Fibroblast of skin of left biceps (primary cell): Measurements from ENCODE around the gene ZNF418.
"Not testable (repeated sequence)": the region's sequence is repeated elsewhere in the genome, so short reads cannot be mapped to it uniquely, and the experiment has no call there.

Experiments used
- DNase-seq, 2 experiments: peaks; one replicate each; pipeline ENCODE4 v3.0.0-alpha.2; 2013; ENCODE audit warnings: low read depth in 2 of 2

The ZNF418 gene

GRCh38 chr19:57888560-57889231 is 46.5 kb downstream of the ZNF418 start, which contains the start of gene ZNF814:
TSS of gene ZNF814 (minus strand) at chr19:57889037. CDS start at chr19:57888802, 235 bp downstream.
- DNase-seq, result peak; percentile 40 to 47

DNA sequence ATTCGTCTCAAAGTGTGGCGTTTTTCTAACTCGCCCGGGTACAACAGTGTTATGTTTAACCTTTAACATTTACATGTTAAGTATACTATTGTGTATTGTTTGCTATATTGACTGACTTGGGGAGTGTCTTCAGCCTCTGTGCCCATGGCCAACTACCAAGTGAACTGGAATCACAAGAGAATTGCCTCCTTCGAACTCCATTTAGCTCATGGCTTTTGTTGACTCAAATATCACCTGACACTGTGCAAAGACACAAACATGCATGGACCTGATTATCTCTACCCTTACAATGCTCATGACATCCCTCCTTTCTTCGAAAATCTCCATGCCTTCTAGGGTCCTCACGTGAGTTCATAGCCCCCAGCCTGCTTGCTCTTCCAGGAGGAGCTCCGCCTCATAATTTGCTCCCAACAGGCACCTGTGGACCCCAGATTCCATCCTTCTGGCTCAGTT is 47.1 kb downstream of the ZNF418 start:
- DNase-seq, result no peak

DNA sequence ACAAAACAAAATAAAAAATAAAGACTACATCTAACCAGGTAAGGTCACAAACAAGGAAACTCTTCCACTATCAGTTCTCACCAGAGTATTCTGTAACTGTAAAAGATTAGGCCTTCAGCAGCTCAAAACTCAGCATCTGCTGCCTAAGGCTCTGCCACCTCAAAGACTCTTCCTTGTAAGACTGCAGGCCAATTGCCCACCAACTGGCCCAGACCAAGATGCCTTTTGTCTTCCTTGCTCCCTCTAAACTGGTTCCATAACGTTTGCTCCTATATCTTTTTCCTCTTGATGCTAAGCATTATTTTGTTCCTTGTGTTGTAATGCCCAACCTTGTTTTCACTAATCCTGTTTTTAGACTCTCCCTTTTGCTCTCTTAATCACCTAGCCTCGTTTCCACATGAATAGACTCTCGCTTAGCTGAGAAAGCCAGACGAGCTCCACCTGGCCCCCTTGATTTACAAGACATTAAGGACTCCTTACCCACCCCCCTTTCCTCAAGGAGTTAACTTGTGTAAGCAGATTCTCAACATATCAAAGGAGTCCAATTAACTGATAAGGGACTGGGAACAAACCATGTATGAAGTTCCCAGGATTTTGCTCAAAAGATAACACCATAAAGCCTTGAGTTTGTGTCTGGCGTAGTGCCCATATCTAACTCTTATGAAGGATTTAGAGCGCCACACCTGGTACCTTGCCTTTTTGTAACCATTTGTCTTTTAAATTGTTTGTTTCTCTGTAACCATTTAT is 47.8 kb downstream of the ZNF418 start:
- DNase-seq, result no peak

DNA sequence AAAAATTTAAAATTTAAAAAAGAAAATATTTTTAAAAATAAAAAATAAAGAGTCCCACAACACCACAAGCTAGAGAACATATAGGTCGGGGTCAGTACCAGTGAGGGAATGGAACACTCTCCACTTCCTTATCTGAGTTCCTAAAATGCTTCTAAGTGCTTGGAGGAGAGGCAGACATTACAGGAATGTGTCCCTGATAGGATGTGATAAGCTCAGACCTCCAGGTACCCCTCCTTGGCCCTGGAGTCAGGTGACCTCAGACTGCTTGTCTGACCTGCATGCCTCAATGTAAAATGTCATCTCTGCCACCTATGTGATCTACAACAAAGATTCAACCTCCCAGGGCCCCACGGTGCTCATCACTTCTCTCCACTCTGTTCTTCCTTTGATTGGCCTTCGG is 49.2 kb downstream of the ZNF418 start:
- no peak for DNase-seq

GRCh38 chr19:57873883-57874799 is 61.1 kb downstream of the ZNF418 start:
- not testable (repeated sequence) for DNase-seq

- DNase-seq, result no peak
Measured at GRCh38 chr19:57872450-57872849, 62.8 kb downstream of the ZNF418 start.
